H1 (cell line): ENCODE results near the gene CNBD2. TPM values are rescaled to one million over a fixed set of nuclear protein-coding genes. Genes with fewer than 3 reads are reported as not detected.

Experiments used
- ATF3 ChIP-seq: IDR thresholded peaks from 2 replicates; pipeline ENCODE4 v1.6.1; 2011; ENCODE audit warnings: low read depth, mild to moderate bottlenecking, low read length; ENCODE audit not compliant: insufficient read depth
- BCL11A ChIP-seq, 2 experiments: IDR thresholded peaks; one replicate each; pipeline ENCODE4 v1.6.1; 2011; ENCODE audit warnings: low read depth in 2 of 2, low read length in 2 of 2, mild to moderate bottlenecking in 2 of 2
- CBX5 ChIP-seq: fragments of 300-800, 300-1000 bp; sonication (generic); IDR thresholded peaks from 2 replicates; pipeline ENCODE4 v1.7.1; 2016; ENCODE audit warnings: antibody characterized with exemption, low read length, low read depth
- CBX8 ChIP-seq: fragments of 300-800, 300-1000 bp; sonication (generic); IDR thresholded peaks from 2 replicates; pipeline ENCODE4 v1.7.1; 2016; ENCODE audit warnings: low read depth, low read length, borderline replicate concordance
- CHD1 ChIP-seq: IDR thresholded peaks from 2 replicates; pipeline ENCODE4 v1.6.1; 2012; ENCODE audit warnings: low read depth, low read length, improper control_type of control experiment
- CTBP2 ChIP-seq: IDR thresholded peaks from 2 replicates; pipeline ENCODE4 v1.7.0; 2011; ENCODE audit warnings: borderline replicate concordance, mild to moderate bottlenecking, moderate library complexity, mixed read lengths, low read length; ENCODE audit not compliant: insufficient read depth, insufficient read length
- GTF2F1 ChIP-seq: IDR thresholded peaks from 2 replicates; pipeline ENCODE4 v1.6.1; 2012; ENCODE audit warnings: low read depth, low read length, improper control_type of control experiment, borderline replicate concordance
- HDAC2 ChIP-seq, 2 experiments: fragments of 300-600 bp in 1 of 2; sonication (generic) in 1 of 2; IDR thresholded peaks; 2 replicates each; pipeline ENCODE4 v1.6.1; 2011 to 2012; ENCODE audit warnings: low read depth in 2 of 2, low read length in 2 of 2, mild to moderate bottlenecking in 2 of 2, moderate library complexity in 2 of 2, borderline replicate concordance in 1 of 2, inconsistent platforms in 1 of 2
- JUN ChIP-seq: IDR thresholded peaks from 2 replicates; pipeline ENCODE4 v1.6.1; 2011; ENCODE audit warnings: low read depth, mild to moderate bottlenecking, improper control_type of control experiment, low read length
- KDM1A ChIP-seq: fragments of 200-600, 300-600 bp; sonication (generic); IDR thresholded peaks from 2 replicates; pipeline ENCODE4 v1.7.1; 2016; ENCODE audit warnings: mild to moderate bottlenecking, low read length, borderline replicate concordance
- NANOG ChIP-seq: IDR thresholded peaks from 2 replicates; pipeline ENCODE4 v1.6.1; 2011; ENCODE audit warnings: low read length, low read depth, mild to moderate bottlenecking, inconsistent platforms; ENCODE audit not compliant: insufficient read depth, poor library complexity, severe bottlenecking
- POLR2A ChIP-seq, 2 experiments: IDR thresholded peaks; 1 replicate in 1 of 2; 2 replicates in 1 of 2; pipeline ENCODE4 v1.6.1; 2011; ENCODE audit warnings: low read depth in 2 of 2, low read length in 2 of 2, mild to moderate bottlenecking in 2 of 2; ENCODE audit errors: control extremely low read depth in 1 of 2
- POLR2AphosphoS5 ChIP-seq: IDR thresholded peaks from 2 replicates; pipeline ENCODE4 v1.6.1; 2011; ENCODE audit warnings: low read depth, low read length
- RBBP5 ChIP-seq: IDR thresholded peaks from 2 replicates; pipeline ENCODE4 v1.7.1; 2012; ENCODE audit warnings: low read depth, mild to moderate bottlenecking, inconsistent platforms, low read length, moderate library complexity, borderline replicate concordance
- RFX5 ChIP-seq: IDR thresholded peaks from 2 replicates; pipeline ENCODE4 v1.6.1; 2011; ENCODE audit warnings: low read depth, low read length, improper control_type of control experiment, borderline replicate concordance
- RXRA ChIP-seq: IDR thresholded peaks from 2 replicates; pipeline ENCODE4 v1.6.1; 2011; ENCODE audit warnings: low read depth, mild to moderate bottlenecking, low read length, moderate library complexity; ENCODE audit not compliant: insufficient read depth
- SAP30 ChIP-seq: fragments of 300-600 bp; sonication (generic); IDR thresholded peaks from 2 replicates; pipeline ENCODE4 v1.7.1; 2012; ENCODE audit warnings: low read length, moderate library complexity, mild to moderate bottlenecking, inconsistent platforms; ENCODE audit not compliant: insufficient read depth, insufficient replicate concordance
- SIN3A ChIP-seq, 2 experiments: IDR thresholded peaks in 1 of 2; conservative IDR thresholded peaks in 1 of 2; 2 replicates each; pipeline ENCODE4 v1.6.1; 2011 to 2012; ENCODE audit warnings: low read length in 2 of 2, improper control_type of control experiment in 1 of 2, low read depth in 1 of 2, mild to moderate bottlenecking in 1 of 2
- SP2 ChIP-seq: IDR thresholded peaks from 2 replicates; pipeline ENCODE4 v1.6.1; 2012; ENCODE audit warnings: mild to moderate bottlenecking, low read length, inconsistent platforms
- SP4 ChIP-seq: IDR thresholded peaks from 2 replicates; pipeline ENCODE4 v1.6.1; 2012; ENCODE audit warnings: low read length, inconsistent platforms
- SRF ChIP-seq: IDR thresholded peaks from 2 replicates; pipeline ENCODE4 v1.6.1; 2011; ENCODE audit warnings: mild to moderate bottlenecking, low read depth, low read length, moderate library complexity
- TAF1 ChIP-seq: IDR thresholded peaks from 2 replicates; pipeline ENCODE4 v1.6.1; 2011; ENCODE audit warnings: mild to moderate bottlenecking, low read depth, low read length
- TAF7 ChIP-seq: optimal IDR thresholded peaks from 2 replicates; pipeline ENCODE3; 2011; ENCODE audit warnings: low read depth, mild to moderate bottlenecking, inconsistent platforms, low read length, moderate library complexity, borderline replicate concordance
- polyA plus RNA-seq, 7 experiments: library from polyadenylated mRNA; depleted of rRNA in 3 of 7; stranded (reverse) in 5 of 7; unstranded in 2 of 7; fragments of >200 nt in 5 of 7; fragments of 200-250 nt in 2 of 7; gene quantifications; 1 replicate in 5 of 7; 2 replicates in 1 of 7; 4 replicates in 1 of 7; pipeline versions ENCODE4 v1.2.1 to v1.2.3, GENCODE V29; 2011 to 2013; ENCODE audit warnings: missing spikeins in 2 of 7, mixed read lengths in 2 of 7
- total RNA-seq: library from RNA; stranded (reverse); fragmentation: NEBNext Ultra II Directional; extraction: Animal tissue kit (Norgen Biotek cat#: 25700); gene quantifications from 2 replicates; pipeline ENCODE4 v1.2.1, GENCODE V29; 2021

CNBD2 gene
- total and polyA plus RNA-seq, 2 of the 8 experiments (the other 6 are each of a cell fraction or from before 2014, with no cell fraction given): 2.6 to 4.5 TPM

- TF ChIP-seq SP2 (no peak), GTF2F1 (no peak), SIN3A (conservative IDR thresholded peaks at IDR 0.05 in 1 of 2, IDR thresholded peaks at IDR 0.05 in 1 of 2; ENCODE audit: low read depth in 1 of 2, low read length in 2 of 2) (peak; percentile 72 to 75; a peak in 2 of 4 replicates), CHD1 (no peak), BCL11A (IDR thresholded peaks at IDR 0.05; ENCODE audit: low read depth in 2 of 2, low read length in 2 of 2) (no peak), RFX5 (no peak), SAP30 (no peak), RXRA (no peak), CBX8 (no peak), ATF3 (no peak), POLR2A (IDR thresholded peaks at IDR 0.05; ENCODE audit: control extremely low read depth in 1 of 2, low read depth in 2 of 2, low read length in 2 of 2) (peak; percentile 98 to 99), TAF7 (peak; percentile 95), SRF (no peak), JUN (no peak), SP4 (no peak; the same call in 1 of the 2 replicates), TAF1 (peak; percentile 99), POLR2AphosphoS5 (peak; percentile 98), NANOG (no peak), HDAC2 (IDR thresholded peaks at IDR 0.05; ENCODE audit: borderline replicate concordance in 1 of 2, low read depth in 2 of 2, low read length in 2 of 2) (no peak), CBX5 (no peak), KDM1A (no peak), RBBP5 (no peak), CTBP2 (no peak)
These were observed 82.3 kb downstream of the CNBD2 start (continued) for GRCh38 chr20:36050436-36051317.
